HepG2 (cell line): ENCODE measurements around the gene ARAP1. TPM values are rescaled to one million over a fixed set of nuclear protein-coding genes. Genes with fewer than 3 reads are reported as not detected.

ENCODE experiments used
- ARNT2 ChIP-seq: sonication (generic); formaldehyde crosslinking; IDR thresholded peaks from 2 replicates; pipeline ENCODE4 v1.8.0; 2022; ENCODE audit warnings: mild to moderate bottlenecking, low read depth, missing genetic modification reagents, moderate library complexity
- ASH2L ChIP-seq: fragments of 300-600, 200-600 bp; sonication (generic); IDR thresholded peaks from 2 replicates; pipeline ENCODE4 v1.7.0; 2017; ENCODE audit warnings: low read depth, mild to moderate bottlenecking, moderate library complexity, mixed read lengths, low read length; ENCODE audit not compliant: insufficient read length
- BCL6 ChIP-seq: IDR thresholded peaks from 2 replicates; pipeline ENCODE4 v1.6.1; 2016; ENCODE audit warnings: missing genetic modification reagents, missing compliant biosample characterization
- ELF3 ChIP-seq: IDR thresholded peaks from 2 replicates; pipeline ENCODE4 v1.6.1; 2016; ENCODE audit warnings: missing genetic modification reagents, missing compliant biosample characterization
- FOSL1 ChIP-seq: sonication (generic); formaldehyde crosslinking; IDR thresholded peaks from 2 replicates; pipeline ENCODE4 v1.9.0; 2021; ENCODE audit warnings: missing genetic modification reagents, borderline replicate concordance
- FOXA3 ChIP-seq: IDR thresholded peaks from 2 replicates; pipeline ENCODE4 v1.6.1; 2016; ENCODE audit warnings: missing genetic modification reagents, missing compliant biosample characterization
- FOXC1 ChIP-seq: sonication (generic); formaldehyde crosslinking; IDR thresholded peaks from 2 replicates; pipeline ENCODE4 v1.8.0; 2022; ENCODE audit warnings: mild to moderate bottlenecking, missing genetic modification reagents, borderline replicate concordance
- HNRNPL ChIP-seq: fragments of 200-400 bp; formaldehyde crosslinking; IDR thresholded peaks from 2 replicates; pipeline ENCODE4 v1.6.1; 2017; ENCODE audit warnings: mild to moderate bottlenecking, low read depth, low read length
- KAT7 ChIP-seq: IDR thresholded peaks from 2 replicates; pipeline ENCODE4 v1.6.1; 2018; ENCODE audit warnings: borderline replicate concordance, missing compliant biosample characterization
- KDM3A ChIP-seq: IDR thresholded peaks from 2 replicates; pipeline ENCODE4 v1.6.1; 2018; ENCODE audit warnings: low read depth, missing compliant biosample characterization
- KMT2B ChIP-seq: IDR thresholded peaks from 2 replicates; pipeline ENCODE4 v1.6.1; 2016; ENCODE audit warnings: missing genetic modification reagents, missing compliant biosample characterization
- NFATC3 ChIP-seq: sonication (generic); formaldehyde crosslinking; IDR thresholded peaks from 2 replicates; pipeline ENCODE4 v1.5.1; 2020; ENCODE audit warnings: mild to moderate bottlenecking, missing genetic modification reagents
- NR2F2 ChIP-seq: IDR thresholded peaks from 2 replicates; pipeline ENCODE4 v1.6.1; 2012; ENCODE audit warnings: low read depth, inconsistent platforms, borderline replicate concordance
- PHB2 ChIP-seq: fragments of 450-650 bp; IDR thresholded peaks from 2 replicates; pipeline ENCODE4 v1.6.1; 2018; ENCODE audit not compliant: partially characterized antibody
- POLR2A ChIP-seq, 2 experiments: IDR thresholded peaks; 2 replicates each; pipeline ENCODE4 v1.6.1; 2011; ENCODE audit warnings: low read depth in 2 of 2, low read length in 2 of 2, mild to moderate bottlenecking in 1 of 2, moderate library complexity in 1 of 2; ENCODE audit not compliant: insufficient read depth in 1 of 2
- POLR2AphosphoS5 ChIP-seq: IDR thresholded peaks from 2 replicates; pipeline ENCODE4 v1.6.1; 2012; ENCODE audit warnings: low read depth, low read length
- SNAPC2 ChIP-seq: sonication (generic); formaldehyde crosslinking; IDR thresholded peaks from 2 replicates; pipeline ENCODE4 v1.8.1; 2022; ENCODE audit warnings: mild to moderate bottlenecking, missing genetic modification reagents
- SOX13 ChIP-seq, 3 experiments: fragments of 450-650 bp in 1 of 3; sonication (generic) in 1 of 3; formaldehyde crosslinking in 1 of 3; IDR thresholded peaks in 2 of 3; conservative IDR thresholded peaks in 1 of 3; 2 replicates each; pipeline versions ENCODE4 v1.5.0 to v1.6.1; 2016 to 2020; ENCODE audit warnings: antibody characterized with exemption in 1 of 3, mild to moderate bottlenecking in 1 of 3, missing compliant biosample characterization in 1 of 3, missing genetic modification reagents in 1 of 3, moderate library complexity in 1 of 3
- TGIF2 ChIP-seq: IDR thresholded peaks from 2 replicates; pipeline ENCODE4 v1.6.1; 2016; ENCODE audit warnings: control low read depth, missing compliant biosample characterization
- ZBTB8A ChIP-seq: sonication (generic); formaldehyde crosslinking; IDR thresholded peaks from 2 replicates; pipeline ENCODE4 v1.4.0; 2020; ENCODE audit warnings: mild to moderate bottlenecking, low read depth, missing genetic modification reagents, borderline replicate concordance
- ZMAT3 ChIP-seq: sonication (generic); formaldehyde crosslinking; conservative IDR thresholded peaks from 2 replicates; pipeline ENCODE4 v1.7.0; 2021; ENCODE audit warnings: missing genetic modification reagents
- ZNF235 ChIP-seq: sonication (generic); formaldehyde crosslinking; IDR thresholded peaks from 2 replicates; pipeline ENCODE4 v1.8.1; 2023; ENCODE audit warnings: mild to moderate bottlenecking, missing genetic modification reagents, borderline replicate concordance
- ZNF292 ChIP-seq: sonication (generic); formaldehyde crosslinking; IDR thresholded peaks from 2 replicates; pipeline ENCODE4 v1.8.1; 2022; ENCODE audit warnings: mild to moderate bottlenecking, low read depth, missing genetic modification reagents, borderline replicate concordance
- ZNF510 ChIP-seq: sonication (generic); formaldehyde crosslinking; IDR thresholded peaks from 2 replicates; pipeline ENCODE4 v1.4.0; 2020; ENCODE audit warnings: low read depth, mild to moderate bottlenecking, missing genetic modification reagents
- ZNF678 ChIP-seq: sonication (generic); formaldehyde crosslinking; IDR thresholded peaks from 2 replicates; pipeline ENCODE4 v1.4.0; 2020; ENCODE audit warnings: mild to moderate bottlenecking, missing genetic modification reagents
- polyA plus RNA-seq, 8 experiments: library from polyadenylated mRNA; depleted of rRNA in 3 of 8; stranded (reverse) in 7 of 8; unstranded in 1 of 8; fragments of >200 nt; fragmentation: Illumina TruSeq in 4 of 8; extraction: Trizol in 4 of 8; gene quantifications; 2 replicates each; pipeline versions ENCODE4 v1.2.1 to v1.2.3, GENCODE V29; 2011 to 2016; ENCODE audit warnings: low read depth in 4 of 8, missing spikeins in 1 of 8, mixed read lengths in 1 of 8; ENCODE audit not compliant: insufficient read depth in 1 of 8
- total RNA-seq, 5 experiments: library from RNA; depleted of rRNA; stranded (reverse); fragments of >200 nt; fragmentation: Illumina TruSeq; extraction: Trizol; gene quantifications; 2 replicates each; pipeline ENCODE4 v1.2.3, GENCODE V29; 2016; ENCODE audit warnings: low read depth in 1 of 5
- TF ChIP-seq, protein P1 (sequence below): sonication (generic); formaldehyde crosslinking; IDR thresholded peaks from 2 replicates; pipeline ENCODE4 v1.4.0; 2020; ENCODE audit warnings: missing genetic modification reagents
- TF ChIP-seq, protein P2 (sequence below): sonication (generic); formaldehyde crosslinking; IDR thresholded peaks from 2 replicates; pipeline ENCODE4 v1.4.0; 2020; ENCODE audit warnings: missing genetic modification reagents, borderline replicate concordance
- TF ChIP-seq, protein P3 (sequence below): IDR thresholded peaks from 2 replicates; pipeline ENCODE4 v1.6.1; 2016; ENCODE audit warnings: missing compliant biosample characterization, missing genetic modification reagents, borderline replicate concordance

The ARAP1 gene
- total and polyA plus RNA-seq, 2 of the 13 experiments (the other 11 are each of a cell fraction or from before 2014, with no cell fraction given) = 43.2 to 55.5 TPM

GRCh38 chr11:72750086-72750485 is 2.1 kb downstream of the ARAP1 start (continued):
- TF ChIP-seq SNAPC2 (CRISPR knock-in tag) (no peak), ZNF678 (no peak), ZNF292 (CRISPR knock-in tag) (no peak), FOXA3 (CRISPR knock-in tag) (0 out of 2 replicates have a peak, but pooled peaks have one; percentile 27), KDM3A (0 out of 2 replicates have a peak, but pooled peaks have one; percentile 29), ASH2L (no peak), NR2F2 (no peak), TGIF2 (CRISPR knock-in tag) (no peak), POLR2AphosphoS5 (no peak), ZNF235 (CRISPR knock-in tag) (no peak), NFATC3 (CRISPR knock-in tag) (no peak), ZMAT3 (CRISPR knock-in tag) (no peak), POLR2A (IDR thresholded peaks at IDR 0.05; ENCODE audit: insufficient read depth in 1 of 2, low read depth in 2 of 2, low read length in 2 of 2) (no peak), ARNT2 (CRISPR knock-in tag) (no peak), FOSL1 (CRISPR knock-in tag) (no peak), PHB2 (no peak), SOX13 (IDR thresholded peaks at IDR 0.05) (no peak), SOX13 (CRISPR knock-in tag; conservative IDR thresholded peaks at IDR 0.05 in 1 of 2, IDR thresholded peaks at IDR 0.05 in 1 of 2) (peak in 1 of 2 experiments; percentile 63; a peak in 2 of 4 replicates), FOXC1 (CRISPR knock-in tag) (no peak), ZNF510 (CRISPR knock-in tag) (no peak), ZBTB8A (CRISPR knock-in tag) (no peak), HNRNPL (0 out of 2 replicates have a peak, but pooled peaks have one; percentile 28), BCL6 (CRISPR knock-in tag) (0 out of 2 replicates have a peak, but pooled peaks have one; percentile 32), KAT7 (CRISPR knock-in tag) (0 out of 2 replicates have a peak, but pooled peaks have one; percentile 43), KMT2B (no peak), ELF3 (CRISPR knock-in tag) (0 out of 2 replicates have a peak, but pooled peaks have one; percentile 14)
- TF ChIP-seq, protein P1, sequence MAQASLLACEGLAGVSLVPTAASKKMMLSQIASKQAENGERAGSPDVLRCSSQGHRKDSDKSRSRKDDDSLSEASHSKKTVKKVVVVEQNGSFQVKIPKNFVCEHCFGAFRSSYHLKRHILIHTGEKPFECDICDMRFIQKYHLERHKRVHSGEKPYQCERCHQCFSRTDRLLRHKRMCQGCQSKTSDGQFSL = no peak; the same call in 1 of the 2 replicates
- TF ChIP-seq, protein P2, sequence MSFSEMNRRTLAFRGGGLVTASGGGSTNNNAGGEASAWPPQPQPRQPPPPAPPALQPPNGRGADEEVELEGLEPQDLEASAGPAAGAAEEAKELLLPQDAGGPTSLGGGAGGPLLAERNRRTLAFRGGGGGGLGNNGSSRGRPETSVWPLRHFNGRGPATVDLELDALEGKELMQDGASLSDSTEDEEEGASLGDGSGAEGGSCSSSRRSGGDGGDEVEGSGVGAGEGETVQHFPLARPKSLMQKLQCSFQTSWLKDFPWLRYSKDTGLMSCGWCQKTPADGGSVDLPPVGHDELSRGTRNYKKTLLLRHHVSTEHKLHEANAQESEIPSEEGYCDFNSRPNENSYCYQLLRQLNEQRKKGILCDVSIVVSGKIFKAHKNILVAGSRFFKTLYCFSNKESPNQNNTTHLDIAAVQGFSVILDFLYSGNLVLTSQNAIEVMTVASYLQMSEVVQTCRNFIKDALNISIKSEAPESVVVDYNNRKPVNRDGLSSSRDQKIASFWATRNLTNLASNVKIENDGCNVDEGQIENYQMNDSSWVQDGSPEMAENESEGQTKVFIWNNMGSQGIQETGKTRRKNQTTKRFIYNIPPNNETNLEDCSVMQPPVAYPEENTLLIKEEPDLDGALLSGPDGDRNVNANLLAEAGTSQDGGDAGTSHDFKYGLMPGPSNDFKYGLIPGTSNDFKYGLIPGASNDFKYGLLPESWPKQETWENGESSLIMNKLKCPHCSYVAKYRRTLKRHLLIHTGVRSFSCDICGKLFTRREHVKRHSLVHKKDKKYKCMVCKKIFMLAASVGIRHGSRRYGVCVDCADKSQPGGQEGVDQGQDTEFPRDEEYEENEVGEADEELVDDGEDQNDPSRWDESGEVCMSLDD = no peak
- TF ChIP-seq, protein P3, sequence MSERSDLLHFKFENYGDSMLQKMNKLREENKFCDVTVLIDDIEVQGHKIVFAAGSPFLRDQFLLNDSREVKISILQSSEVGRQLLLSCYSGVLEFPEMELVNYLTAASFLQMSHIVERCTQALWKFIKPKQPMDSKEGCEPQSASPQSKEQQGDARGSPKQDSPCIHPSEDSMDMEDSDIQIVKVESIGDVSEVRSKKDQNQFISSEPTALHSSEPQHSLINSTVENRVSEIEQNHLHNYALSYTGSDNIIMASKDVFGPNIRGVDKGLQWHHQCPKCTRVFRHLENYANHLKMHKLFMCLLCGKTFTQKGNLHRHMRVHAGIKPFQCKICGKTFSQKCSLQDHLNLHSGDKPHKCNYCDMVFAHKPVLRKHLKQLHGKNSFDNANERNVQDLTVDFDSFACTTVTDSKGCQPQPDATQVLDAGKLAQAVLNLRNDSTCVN (CRISPR knock-in tag) = no peak
